ENCODE measurements around the gene FAM186B. TPM values are rescaled to one million over a fixed set of nuclear protein-coding genes. Genes with fewer than 3 reads are reported as not detected.

The FAM186B gene
- total RNA-seq, 1 experiment from 2014 or later, result 0.42 TPM

DNA sequence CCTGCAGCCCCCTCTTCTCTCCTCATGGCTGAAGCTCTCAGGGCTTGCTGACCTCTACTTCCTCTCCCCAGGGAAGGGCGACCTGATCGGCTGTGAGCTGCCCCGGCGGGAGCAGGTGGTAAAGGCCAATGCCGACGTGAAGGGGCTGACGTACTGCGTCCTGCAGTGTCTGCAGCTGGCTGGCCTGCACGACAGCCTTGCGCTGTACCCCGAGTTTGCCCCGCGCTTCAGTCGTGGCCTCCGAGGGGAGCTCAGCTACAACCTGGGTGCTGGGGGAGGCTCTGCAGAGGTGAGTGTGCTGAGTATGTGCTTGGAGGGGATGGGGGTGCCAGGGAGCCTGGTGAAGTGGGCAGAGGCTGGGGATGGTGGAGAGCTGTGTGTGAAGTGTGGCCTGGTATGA lies 51.2 kb downstream of the FAM186B start:
- Histone ChIP-seq H3K27ac (ENCODE audit: low read depth, low read length) (no peak overlapping the region; the same call in 1 of the 2 replicates), H3K27me3 (ENCODE audit: insufficient read depth, low read length) (no peaks in the 10 kb centered on the region), H3K4me1 (ENCODE audit: control insufficient read depth in 1 of 2, insufficient read depth in 2 of 2, low read length in 2 of 2) (peaks cover 0 to 5% of the 10 kb centered on the region in 2 experiments; a peak in 2 of 4 replicates), H4K20me1 (ENCODE audit: insufficient read depth) (no peaks in the 10 kb centered on the region), H3K79me2 (ENCODE audit: insufficient read depth, low read length) (no peaks in the 10 kb centered on the region), H3K4me2 (ENCODE audit: low read length) (no peak overlapping the region), H3K36me3 (ENCODE audit: control insufficient read depth in 1 of 2, insufficient read depth in 2 of 2, low read length in 2 of 2) (peaks cover 2 to 9% of the 10 kb centered on the region in 2 experiments; a peak in 2 of 4 replicates), H3K9me2 (ENCODE audit: insufficient read depth) (no peaks in the 10 kb centered on the region), H3K4me3 (replicated peaks in 1 of 2; ENCODE audit: low read depth in 1 of 2, low read length in 2 of 2) (no peak overlapping the region), H3K9me3 (ENCODE audit: control insufficient read depth in 1 of 2, insufficient read depth in 1 of 2, low read depth in 1 of 2, low read length in 2 of 2) (no peaks in the 10 kb centered on the region), H2AFZ (ENCODE audit: low read depth, low read length, poor library complexity, severe bottlenecking) (no peak overlapping the region), H3K9ac (ENCODE audit: low read length) (no peak overlapping the region)
- RAD21 ChIA-PET (ENCODE audit: low non-redundant PET in 1 of 2, low total read pairs in 2 of 2, uncharacterized antibody in 2 of 2, unreplicated experiment in 2 of 2), result interaction anchor here (0.6 to 1.5 kb wide), 3 partner anchors 187 to 216 kb away, joined by 3 to 6 read pairs (median 4); partner anchors contain the start of gene SPATS2 (in 1 of the 2)
- TF ChIP-seq EZH2 (IDR thresholded peaks at IDR 0.05) (no peak), SRF (IDR thresholded peaks at IDR 0.05; ENCODE audit: low read depth) (no peak), YY1 (IDR thresholded peaks at IDR 0.05; ENCODE audit: extremely low read depth, insufficient replicate concordance, low read depth, low read length) (no peak)
- ATAC-seq, result no peak
- no peak for DNase-seq (ENCODE audit: low read depth, low spot score)
- no TSS peak for BruUV-seq (replicated peaks)
- intact Hi-C loops (cut with micrococcal nuclease), result no loop called here
- POLR2A ChIA-PET, result interaction anchor here (0.8 to 2.6 kb wide), 4 partner anchors 19 to 232 kb away, joined by 3 to 14 read pairs (median 4); partner anchors contain the start of genes SPATS2 and TROAP
- CTCF ChIA-PET, result interaction anchor here (0.6 to 4.2 kb wide), 8 partner anchors 22 to 202 kb away, joined by 3 to 69 read pairs (median 6); partner anchors contain the start of gene SPATS2

GRCh38 chr12:49553512-49554088 lies 51.8 kb downstream of the FAM186B start:
- Histone ChIP-seq H3K79me2 (ENCODE audit: insufficient read depth, low read length) (no peaks in the 10 kb centered on the region), H3K4me2 (ENCODE audit: low read length) (no peak overlapping the region), H3K27ac (ENCODE audit: low read depth, low read length) (no peak overlapping the region), H2AFZ (ENCODE audit: low read depth, low read length, poor library complexity, severe bottlenecking) (no peak overlapping the region), H4K20me1 (ENCODE audit: insufficient read depth) (no peaks in the 10 kb centered on the region), H3K9me3 (ENCODE audit: control insufficient read depth in 1 of 2, insufficient read depth in 1 of 2, low read depth in 1 of 2, low read length in 2 of 2) (no peaks in the 10 kb centered on the region), H3K4me3 (replicated peaks in 1 of 2; ENCODE audit: low read depth in 1 of 2, low read length in 2 of 2) (no peak overlapping the region), H3K27me3 (ENCODE audit: insufficient read depth, low read length) (no peaks in the 10 kb centered on the region), H3K9ac (ENCODE audit: low read length) (no peak overlapping the region), H3K9me2 (ENCODE audit: insufficient read depth) (no peaks in the 10 kb centered on the region), H3K36me3 (ENCODE audit: control insufficient read depth in 1 of 2, insufficient read depth in 2 of 2, low read length in 2 of 2) (peaks cover 2 to 3% of the 10 kb centered on the region in 2 experiments; a peak in 2 of 4 replicates), H3K4me1 (ENCODE audit: control insufficient read depth in 1 of 2, insufficient read depth in 2 of 2, low read length in 2 of 2) (peaks cover 0 to 5% of the 10 kb centered on the region in 2 experiments; a peak in 2 of 4 replicates)
- RAD21 ChIA-PET (ENCODE audit: low non-redundant PET in 1 of 2, low total read pairs in 2 of 2, uncharacterized antibody in 2 of 2, unreplicated experiment in 2 of 2), result interaction anchor here (0.6 to 1.5 kb wide), 4 partner anchors 187 to 216 kb away, joined by 3 to 6 read pairs (median 4); partner anchors contain the start of gene SPATS2 (in 1 of the 2)
- no TSS peak for BruUV-seq (replicated peaks)
- ATAC-seq (peak; percentile 75), DNase-seq (ENCODE audit: low read depth, low spot score) (peak; percentile 45)
- intact Hi-C loops (cut with micrococcal nuclease), result loop anchor here (1.0 kb wide), 1 partner anchor 195 kb away; no protein-coding TSS in a partner anchor
- CTCF ChIA-PET, result interaction anchor here (0.6 to 4.2 kb wide), 10 partner anchors 22 to 222 kb away, joined by 3 to 69 read pairs (median 6); partner anchors contain the start of gene SPATS2
- POLR2A ChIA-PET, result interaction anchor here (0.8 to 2.6 kb wide), 4 partner anchors 18 to 231 kb away, joined by 3 to 14 read pairs (median 4); partner anchors contain the start of genes SPATS2 and TROAP
- TF ChIP-seq CTCF (IDR thresholded peaks at IDR 0.05 in 2 of 3, conservative IDR thresholded peaks at IDR 0.05 in 1 of 3; ENCODE audit: borderline replicate concordance in 1 of 3, insufficient read depth in 1 of 3, low read depth in 2 of 3, low read length in 2 of 3) (peak; percentile 80 to 99 (median 81)), CBX3 (IDR thresholded peaks at IDR 0.05; ENCODE audit: low read depth) (no peak), SIN3A (IDR thresholded peaks at IDR 0.05; ENCODE audit: low read depth) (peak; percentile 46; the same call in 1 of the 2 replicates), YY1 (IDR thresholded peaks at IDR 0.05; ENCODE audit: extremely low read depth, insufficient replicate concordance, low read depth, low read length) (peak; percentile 55), ZBTB33 (IDR thresholded peaks at IDR 0.05; ENCODE audit: extremely low read depth, insufficient replicate concordance, low read length) (no peak), FOSL1 (IDR thresholded peaks at IDR 0.05; ENCODE audit: low read depth) (no peak; the same call in 1 of the 2 replicates), POLR2AphosphoS5 (IDR thresholded peaks at IDR 0.05; ENCODE audit: low read depth, low read length) (peak; percentile 49; the same call in 1 of the 2 replicates), RAD21 (IDR thresholded peaks at IDR 0.05; ENCODE audit: low read depth) (peak; percentile 94), ATF3 (IDR thresholded peaks at IDR 0.05) (no peak), EGR1 (IDR thresholded peaks at IDR 0.05; ENCODE audit: low read depth) (no peak), POLR2A (IDR thresholded peaks at IDR 0.05; ENCODE audit: borderline replicate concordance, extremely low read depth, insufficient read depth, insufficient read length) (no peak), TCF7L2 (IDR thresholded peaks at IDR 0.05; ENCODE audit: borderline replicate concordance, extremely low read depth, insufficient read depth, insufficient read length) (no peak)
